PC-9 (cell line): Measurements from ENCODE around the gene CMTM7.

ENCODE experiments used
- EZH2 ChIP-seq: fragments of 200-600 bp; sonication (generic); IDR thresholded peaks from 2 replicates; pipeline ENCODE4 v1.8.0; 2017; ENCODE audit warnings: antibody characterized with exemption, low read depth
- TF ChIP-seq, protein P1 (sequence below): fragments of 200-600 bp; sonication (generic); conservative IDR thresholded peaks from 2 replicates; pipeline ENCODE4 v1.6.1; 2017; ENCODE audit warnings: mixed run types, antibody characterized with exemption, mild to moderate bottlenecking, moderate library complexity

DNA sequence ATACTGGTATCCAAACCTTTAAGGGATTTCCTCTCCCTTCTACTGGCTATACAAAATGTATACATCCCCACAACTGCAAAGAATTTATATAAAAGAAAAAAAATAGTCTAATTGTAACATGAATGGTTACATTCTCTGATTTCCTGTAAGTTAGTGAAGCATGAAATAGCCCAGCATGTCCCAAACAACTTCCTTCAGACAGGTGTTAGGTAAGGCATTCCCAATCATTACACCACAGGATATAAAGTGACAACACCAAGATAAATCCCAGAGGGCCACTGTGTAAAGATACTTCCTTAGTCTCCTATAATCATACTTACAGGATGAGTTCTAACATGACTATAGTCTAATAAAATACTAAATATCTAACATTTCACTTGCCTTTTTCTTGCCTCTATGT, 103.4 kb downstream of the CMTM7 start:
- TF ChIP-seq, protein P1, sequence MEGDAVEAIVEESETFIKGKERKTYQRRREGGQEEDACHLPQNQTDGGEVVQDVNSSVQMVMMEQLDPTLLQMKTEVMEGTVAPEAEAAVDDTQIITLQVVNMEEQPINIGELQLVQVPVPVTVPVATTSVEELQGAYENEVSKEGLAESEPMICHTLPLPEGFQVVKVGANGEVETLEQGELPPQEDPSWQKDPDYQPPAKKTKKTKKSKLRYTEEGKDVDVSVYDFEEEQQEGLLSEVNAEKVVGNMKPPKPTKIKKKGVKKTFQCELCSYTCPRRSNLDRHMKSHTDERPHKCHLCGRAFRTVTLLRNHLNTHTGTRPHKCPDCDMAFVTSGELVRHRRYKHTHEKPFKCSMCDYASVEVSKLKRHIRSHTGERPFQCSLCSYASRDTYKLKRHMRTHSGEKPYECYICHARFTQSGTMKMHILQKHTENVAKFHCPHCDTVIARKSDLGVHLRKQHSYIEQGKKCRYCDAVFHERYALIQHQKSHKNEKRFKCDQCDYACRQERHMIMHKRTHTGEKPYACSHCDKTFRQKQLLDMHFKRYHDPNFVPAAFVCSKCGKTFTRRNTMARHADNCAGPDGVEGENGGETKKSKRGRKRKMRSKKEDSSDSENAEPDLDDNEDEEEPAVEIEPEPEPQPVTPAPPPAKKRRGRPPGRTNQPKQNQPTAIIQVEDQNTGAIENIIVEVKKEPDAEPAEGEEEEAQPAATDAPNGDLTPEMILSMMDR, result no peak
- no peak for TF ChIP-seq EZH2
